ENCODE data around the gene SLC17A9. TPM values are rescaled to one million over a fixed set of nuclear protein-coding genes. Genes with fewer than 3 reads are reported as not detected.

The SLC17A9 gene
- total RNA-seq, 1 donor from 2014 or later, result 7.0 TPM

GRCh38 chr20:62924442-62925075 lies 27.9 kb upstream of the SLC17A9 start:
- H3K27ac Mint-ChIP-seq (ENCODE audit: unreplicated experiment), result peak overlapping the region; percentile 96
- TF ChIP-seq CTCF (IDR thresholded peaks at IDR 0.05; ENCODE audit: unreplicated experiment), result no peak
- peak overlapping the region; percentile 96 for H3K4me3 Mint-ChIP-seq (ENCODE audit: unreplicated experiment)
- peaks cover 54% of the 10 kb centered on the region for H3K4me1 Mint-ChIP-seq (ENCODE audit: unreplicated experiment)
- H3K27me3 Mint-ChIP-seq (ENCODE audit: unreplicated experiment), result peaks cover 13% of the 10 kb centered on the region
- peaks cover 11% of the 10 kb centered on the region for H3K36me3 Mint-ChIP-seq (ENCODE audit: low read depth, unreplicated experiment)
- no peak for DNase-seq (ENCODE audit: low spot score)
- no peaks in the 10 kb centered on the region for H3K9me3 Mint-ChIP-seq (ENCODE audit: unreplicated experiment)

GRCh38 chr20:62925076-62925419 lies 27.5 kb upstream of the SLC17A9 start:
- H3K27ac Mint-ChIP-seq (ENCODE audit: unreplicated experiment), result peak overlapping the region; percentile 96
- DNase-seq (ENCODE audit: low spot score), result no peak
- peaks cover 53% of the 10 kb centered on the region for H3K4me1 Mint-ChIP-seq (ENCODE audit: unreplicated experiment)

GRCh38 chr20:62925420-62926228 lies 26.9 kb upstream of the SLC17A9 start:
- Mint-ChIP-seq H3K4me3 (ENCODE audit: unreplicated experiment) (peak overlapping the region; percentile 96), H3K9me3 (ENCODE audit: unreplicated experiment) (no peaks in the 10 kb centered on the region), H3K36me3 (ENCODE audit: low read depth, unreplicated experiment) (peaks cover 11% of the 10 kb centered on the region), H3K27ac (ENCODE audit: unreplicated experiment) (peak overlapping the region; percentile 96), H3K27me3 (ENCODE audit: unreplicated experiment) (peaks cover 16% of the 10 kb centered on the region), H3K4me1 (ENCODE audit: unreplicated experiment) (peaks cover 53% of the 10 kb centered on the region)
- DNase-seq (ENCODE audit: low spot score), result no peak
- TF ChIP-seq CTCF (IDR thresholded peaks at IDR 0.05; ENCODE audit: unreplicated experiment), result no peak

More at GRCh38 chr20:62925076-62925419, 27.5 kb upstream of the SLC17A9 start:
- Mint-ChIP-seq H3K36me3 (ENCODE audit: low read depth, unreplicated experiment) (peaks cover 11% of the 10 kb centered on the region), H3K9me3 (ENCODE audit: unreplicated experiment) (no peaks in the 10 kb centered on the region), H3K4me3 (ENCODE audit: unreplicated experiment) (peak overlapping the region; percentile 96), H3K27me3 (ENCODE audit: unreplicated experiment) (peaks cover 16% of the 10 kb centered on the region)
- no peak for TF ChIP-seq CTCF (IDR thresholded peaks at IDR 0.05; ENCODE audit: unreplicated experiment)

DNA sequence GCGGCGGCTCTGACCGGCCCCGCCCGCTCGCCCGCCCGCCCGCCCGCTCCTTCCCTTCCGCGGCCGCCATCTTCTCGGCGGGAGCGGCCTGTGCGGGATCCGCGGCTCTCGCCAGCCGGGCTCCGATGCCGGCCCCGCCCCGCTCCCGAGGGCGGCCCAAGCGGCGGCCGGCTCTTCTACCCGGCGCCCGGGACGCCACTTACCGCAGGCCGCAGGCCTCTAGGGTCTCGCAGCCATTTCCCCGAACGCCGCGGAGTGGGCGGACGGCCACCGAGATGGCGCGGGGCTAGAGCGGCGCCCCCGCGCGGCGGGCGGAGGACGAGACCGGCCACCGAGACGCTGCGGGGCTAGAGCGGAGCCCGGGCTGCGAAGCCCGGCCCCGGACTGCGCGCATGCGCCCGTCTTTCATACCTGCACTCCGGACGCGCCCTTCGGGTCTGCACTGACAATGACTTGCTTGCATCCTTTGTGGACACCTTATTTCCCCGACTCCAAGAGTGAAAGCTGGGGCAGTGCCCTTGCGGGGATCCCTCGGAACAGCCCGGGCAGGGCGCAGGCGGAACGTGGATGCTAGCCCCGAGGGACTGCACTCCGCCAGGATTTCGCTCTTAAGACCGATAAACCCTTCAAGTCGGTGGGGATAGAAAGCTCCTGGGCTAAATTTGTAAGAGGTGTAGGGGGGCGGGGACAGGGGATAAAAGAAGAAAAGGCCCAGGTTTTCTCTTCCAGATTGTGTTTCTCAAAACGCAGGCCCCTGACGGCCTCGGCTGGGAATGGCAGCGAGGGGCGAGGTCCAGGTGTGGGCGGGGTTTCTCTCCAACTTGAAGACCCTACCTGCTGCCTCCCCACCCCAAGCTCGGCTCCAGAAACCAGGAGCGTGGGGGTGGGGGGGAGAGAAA lies 26.0 kb upstream of the SLC17A9 start, which contains the start of gene DIDO1:
DIDO1 (minus strand) TSS at position 277 of the 899 bp plus-strand sequence.
- Mint-ChIP-seq H3K36me3 (ENCODE audit: low read depth, unreplicated experiment) (peaks cover 11% of the 10 kb centered on the region), H3K9me3 (ENCODE audit: unreplicated experiment) (no peaks in the 10 kb centered on the region), H3K27me3 (ENCODE audit: unreplicated experiment) (peaks cover 16% of the 10 kb centered on the region), H3K4me3 (ENCODE audit: unreplicated experiment) (peak within 1 kb of the TSS; percentile 96), H3K27ac (ENCODE audit: unreplicated experiment) (peak within 1 kb of the TSS; percentile 96), H3K4me1 (ENCODE audit: unreplicated experiment) (peaks cover 59% of the 10 kb centered on the region)
- DNase-seq (ENCODE audit: low spot score), result peak; percentile 86
- TF ChIP-seq CTCF (IDR thresholded peaks at IDR 0.05; ENCODE audit: unreplicated experiment), result peak; percentile 76
